ENCODE results near the gene ICOSLG.

GRCh38 chr21:44258056-44258725 lies 17.4 kb upstream of the ICOSLG start:
- no peak for TF ChIP-seq CTCF (IDR thresholded peaks at IDR 0.05)
- TF ChIP-seq EP300 (IDR thresholded peaks at IDR 0.05) = no peak
- no peak for TF ChIP-seq POLR2A (IDR thresholded peaks at IDR 0.05)
- no peak for TF ChIP-seq POLR2AphosphoS5 (IDR thresholded peaks at IDR 0.05)
